ENCODE data around the gene LRRC7. TPM values are rescaled to one million over a fixed set of nuclear protein-coding genes. Genes with fewer than 3 reads are reported as not detected.

Gene LRRC7
- total and polyA plus RNA-seq, 2 of the 8 experiments (the other 6 are each of a cell fraction or from before 2014, with no cell fraction given), result 0.03 to 0.17 TPM

- Histone ChIP-seq H3K4ac (replicated peaks; ENCODE audit: insufficient read length, low read depth, low read length) (no peak overlapping the region), H2AK5ac (ENCODE audit: low read depth, low read length) (no peak overlapping the region), H3K23me2 (ENCODE audit: low read depth, low read length) (no peaks in the 10 kb centered on the region), H3K4me2 (ENCODE audit: insufficient read depth in 1 of 2, low read depth in 2 of 2, low read length in 2 of 2) (no peak overlapping the region), H2AFZ (ENCODE audit: low read length) (no peak overlapping the region), H2BK120ac (replicated peaks; ENCODE audit: low read depth, low read length) (no peak overlapping the region), H3K79me1 (ENCODE audit: low read depth, low read length) (no peaks in the 10 kb centered on the region), H4K5ac (ENCODE audit: insufficient read length, low read depth, low read length) (no peak overlapping the region), H3K4me1 (replicated peaks in 1 of 4; ENCODE audit: control insufficient read depth in 3 of 4, insufficient read depth in 4 of 4, low read length in 3 of 4) (no peaks in the 10 kb centered on the region; a peak in 1 of 7 replicates), H3K56ac (replicated peaks; ENCODE audit: insufficient read length, low read depth, low read length) (no peak overlapping the region), H4K8ac (ENCODE audit: extremely low read depth, insufficient read depth, low read length) (no peak overlapping the region), H3K9me3 (ENCODE audit: insufficient read depth in 2 of 2, low read depth in 1 of 2, low read length in 1 of 2) (no peaks in the 10 kb centered on the region), H2BK5ac (ENCODE audit: low read depth, low read length) (no peak overlapping the region), H4K20me1 (replicated peaks in 1 of 2; ENCODE audit: control insufficient read depth in 1 of 2, insufficient read depth in 2 of 2, low read length in 2 of 2) (no peaks in the 10 kb centered on the region), H3K27ac (ENCODE audit: low read depth, low read length) (no peak overlapping the region), H4K91ac (replicated peaks; ENCODE audit: insufficient read length, low read length) (no peak overlapping the region), H3K36me3 (ENCODE audit: control insufficient read depth in 2 of 4, insufficient read depth in 4 of 4, low read length in 3 of 4) (peaks cover 0 to 12% (median 0%) of the 10 kb centered on the region in 4 experiments; a peak in 1 of 8 replicates), H3K23ac (ENCODE audit: insufficient read length) (no peak overlapping the region), H3K4me3 (ENCODE audit: extremely low read depth in 1 of 4, insufficient read depth in 2 of 4, low read depth in 3 of 4, low read length in 4 of 4) (no peak overlapping the region), H3K14ac (ENCODE audit: insufficient read length) (no peak overlapping the region), H3K27me3 (replicated peaks in 1 of 4; ENCODE audit: control insufficient read depth in 3 of 4, extremely low read depth in 1 of 4, insufficient read depth in 3 of 4, low read length in 3 of 4) (no peaks in the 10 kb centered on the region), H2BK12ac (ENCODE audit: low read depth, low read length) (no peak overlapping the region), H3K9ac (replicated peaks in 1 of 4; ENCODE audit: extremely low read depth in 1 of 4, low read depth in 3 of 4, low read length in 3 of 4) (no peak overlapping the region), H3K79me2 (ENCODE audit: control insufficient read depth in 1 of 2, insufficient read depth in 2 of 2, low read length in 2 of 2) (no peaks in the 10 kb centered on the region), H3K18ac (ENCODE audit: extremely low read depth, low read length) (no peak overlapping the region), H2BK20ac (ENCODE audit: low read length) (no peak overlapping the region), H2BK15ac (ENCODE audit: low read length) (no peak overlapping the region)
- DNase-seq (ENCODE audit: low read depth in 1 of 2, low spot score in 2 of 2), result no peak
- WGBS, 2 experiments (ENCODE audit: extremely low coverage in 1 of 2, insufficient coverage in 1 of 2, insufficient read length in 1 of 2, insufficient replicate concordance in 2 of 2, low coverage in 1 of 2, low lambda C conversion rate in 2 of 2, missing lambda C conversion rate in 1 of 2), result 64% methylated on average over 2 of the region's 2 CpGs; no CpG with 5 or more reads in 1 of the 2 experiments
- POLR2A ChIA-PET (ENCODE audit: partially characterized antibody), result interaction anchor here (1.1 to 1.4 kb wide), 2 partner anchors 132 to 213 kb away, joined by 3 read pairs; partner anchors contain the start of gene ANKRD13C
- TF ChIP-seq, protein P1, sequence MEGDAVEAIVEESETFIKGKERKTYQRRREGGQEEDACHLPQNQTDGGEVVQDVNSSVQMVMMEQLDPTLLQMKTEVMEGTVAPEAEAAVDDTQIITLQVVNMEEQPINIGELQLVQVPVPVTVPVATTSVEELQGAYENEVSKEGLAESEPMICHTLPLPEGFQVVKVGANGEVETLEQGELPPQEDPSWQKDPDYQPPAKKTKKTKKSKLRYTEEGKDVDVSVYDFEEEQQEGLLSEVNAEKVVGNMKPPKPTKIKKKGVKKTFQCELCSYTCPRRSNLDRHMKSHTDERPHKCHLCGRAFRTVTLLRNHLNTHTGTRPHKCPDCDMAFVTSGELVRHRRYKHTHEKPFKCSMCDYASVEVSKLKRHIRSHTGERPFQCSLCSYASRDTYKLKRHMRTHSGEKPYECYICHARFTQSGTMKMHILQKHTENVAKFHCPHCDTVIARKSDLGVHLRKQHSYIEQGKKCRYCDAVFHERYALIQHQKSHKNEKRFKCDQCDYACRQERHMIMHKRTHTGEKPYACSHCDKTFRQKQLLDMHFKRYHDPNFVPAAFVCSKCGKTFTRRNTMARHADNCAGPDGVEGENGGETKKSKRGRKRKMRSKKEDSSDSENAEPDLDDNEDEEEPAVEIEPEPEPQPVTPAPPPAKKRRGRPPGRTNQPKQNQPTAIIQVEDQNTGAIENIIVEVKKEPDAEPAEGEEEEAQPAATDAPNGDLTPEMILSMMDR (IDR thresholded peaks at IDR 0.05; ENCODE audit: control extremely low read depth in 1 of 3, insufficient read depth in 1 of 3, low read depth in 1 of 3, low read length in 3 of 3), result peak in 1 of 3 experiments; percentile 24; a peak in 1 of 4 replicates
- no peak for TF ChIP-seq YY1 (IDR thresholded peaks at IDR 0.05; ENCODE audit: low read depth, low read length)
- peak; percentile 30 to 34 for TF ChIP-seq RAD21 (IDR thresholded peaks at IDR 0.05 in 1 of 2, conservative IDR thresholded peaks at IDR 0.05 in 1 of 2; ENCODE audit: low read depth in 2 of 2, low read length in 2 of 2)
- no peak for FAIRE-seq
- CTCF ChIA-PET (ENCODE audit: partially characterized antibody), result interaction anchor here (0.7 to 3.5 kb wide), 17 partner anchors 8 to 853 kb away, joined by 3 to 31 read pairs (median 3); partner anchors contain the start of gene SRSF11
Measured at GRCh38 chr1:70142075-70142474, 574.4 kb downstream of the LRRC7 start.
